Right lung (tissue), 5 donors: ENCODE results near the gene TMTC3. TPM values are rescaled to one million over a fixed set of nuclear protein-coding genes. Genes with fewer than 3 reads are reported as not detected.
A peak's percentile ranks its signal among the peaks of the same experiment; 100 is the strongest.

Experiments used
- DNase-seq, 2 donors: peaks; one replicate each; pipeline ENCODE4 v3.0.0-alpha.2; 2013
- polyA plus RNA-seq, 5 donors: library from polyadenylated mRNA; unstranded; fragments of 120-200 nt; gene quantifications; one replicate each; pipeline versions ENCODE4 v1.2.1 to v1.2.3, GENCODE V29; 2013; ENCODE audit warnings: inconsistent platforms in 1 of 5, low replicate concordance in 1 of 5; ENCODE audit not compliant: insufficient read length in 5 of 5, insufficient read depth in 1 of 5

TMTC3 gene
- polyA plus RNA-seq, 5 donors, result 17.5 to 31.4 (median 23.5) TPM

DNA sequence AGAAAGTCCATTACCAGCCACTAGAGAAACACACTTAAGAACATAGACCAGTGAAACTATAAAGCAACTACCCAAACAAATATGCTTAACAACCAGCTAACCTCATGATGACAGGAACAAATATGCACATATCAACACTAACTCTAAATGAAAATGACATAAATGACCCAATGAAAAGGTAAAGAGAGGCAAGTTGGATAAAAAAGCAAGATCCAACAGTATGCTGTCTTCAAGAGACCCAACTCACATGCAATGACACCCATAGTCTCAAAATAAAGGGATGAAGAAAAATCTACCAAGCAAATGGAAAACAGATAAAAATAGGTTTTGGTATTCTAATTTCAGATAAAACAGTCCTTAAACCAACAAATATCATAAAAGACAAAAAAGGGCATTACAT is 77.8 kb downstream of the TMTC3 start:
- no peak for DNase-seq

DNA sequence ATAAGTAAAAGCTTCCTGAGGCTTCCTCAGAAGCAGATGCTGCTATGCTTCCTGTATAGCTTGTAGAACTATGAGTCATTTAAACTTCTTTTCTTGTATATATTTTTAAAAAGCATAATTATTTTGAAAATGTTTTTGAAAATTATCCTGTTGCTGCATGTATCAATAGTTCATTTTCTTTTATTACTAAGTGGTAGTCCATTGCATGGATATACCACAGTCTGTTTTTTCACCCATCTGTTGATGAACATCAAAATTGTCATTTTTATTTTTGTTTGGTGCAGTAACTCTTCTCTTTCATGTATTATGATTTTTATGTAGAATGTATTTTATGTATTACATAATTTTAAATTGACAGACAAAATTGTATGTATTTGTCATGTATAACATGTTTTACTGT is 81.4 kb downstream of the TMTC3 start:
- no peak for DNase-seq

DNA sequence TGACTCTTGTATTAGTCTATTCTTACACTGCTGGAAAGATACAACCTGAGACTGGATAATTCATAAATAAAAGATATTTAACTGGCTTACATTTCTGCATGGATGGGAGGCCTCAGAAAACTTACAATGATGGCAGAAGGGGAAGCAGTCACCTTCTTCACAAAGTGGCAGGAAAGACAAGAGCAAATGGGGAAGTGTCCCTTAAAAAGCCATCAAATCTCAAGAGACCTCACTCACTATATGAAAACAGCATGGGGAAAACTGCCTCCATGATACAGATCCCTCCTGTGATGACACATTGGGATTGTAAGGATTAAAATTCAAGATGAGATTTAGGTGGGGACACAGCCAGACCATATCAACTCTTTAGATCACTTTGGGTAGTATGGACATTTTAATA is 83.7 kb downstream of the TMTC3 start:
- no peak for DNase-seq

DNA sequence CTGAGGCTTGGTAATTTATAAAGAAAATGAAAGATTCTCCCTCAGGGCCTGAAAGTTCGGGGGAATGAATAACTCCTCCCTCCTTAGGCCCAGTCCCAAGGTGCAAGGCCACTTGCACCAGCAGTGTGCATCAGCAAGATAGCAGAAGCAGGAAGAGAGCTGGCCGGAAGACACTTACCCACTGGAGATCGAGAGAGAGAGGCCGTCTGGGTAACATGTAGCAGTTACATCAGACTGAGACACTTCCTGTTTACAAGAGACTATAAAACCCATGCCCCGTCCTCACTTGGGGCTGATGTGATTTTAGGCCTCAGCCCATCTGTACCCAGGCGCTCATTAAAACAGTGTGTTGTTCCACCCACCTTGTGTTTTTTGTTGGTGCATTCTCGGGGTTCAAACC is 85.2 kb downstream of the TMTC3 start:
- no peak for DNase-seq

DNA sequence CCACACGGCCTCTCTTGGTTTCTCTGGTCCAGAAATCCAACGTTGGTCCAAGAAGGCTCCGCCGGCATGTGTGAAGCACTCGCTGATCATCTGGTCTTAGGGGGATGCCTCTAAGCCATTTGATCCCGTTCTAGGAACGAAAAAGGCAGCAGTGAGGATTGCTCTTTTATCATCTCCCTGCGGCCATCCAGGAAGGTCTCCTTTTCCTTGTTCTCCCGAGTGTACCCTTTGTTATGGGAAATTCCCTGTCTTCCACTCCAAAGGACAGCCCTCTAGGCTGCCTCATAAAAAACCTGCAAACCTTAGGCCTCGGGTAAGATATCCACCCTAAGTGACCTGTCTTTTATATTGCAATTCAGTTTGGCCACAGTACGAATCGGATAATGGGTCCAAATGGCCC is 85.8 kb downstream of the TMTC3 start:
- no peak for DNase-seq

GRCh38 chr12:88228720-88229119 is 86.6 kb downstream of the TMTC3 start:
- no peak for DNase-seq

DNA sequence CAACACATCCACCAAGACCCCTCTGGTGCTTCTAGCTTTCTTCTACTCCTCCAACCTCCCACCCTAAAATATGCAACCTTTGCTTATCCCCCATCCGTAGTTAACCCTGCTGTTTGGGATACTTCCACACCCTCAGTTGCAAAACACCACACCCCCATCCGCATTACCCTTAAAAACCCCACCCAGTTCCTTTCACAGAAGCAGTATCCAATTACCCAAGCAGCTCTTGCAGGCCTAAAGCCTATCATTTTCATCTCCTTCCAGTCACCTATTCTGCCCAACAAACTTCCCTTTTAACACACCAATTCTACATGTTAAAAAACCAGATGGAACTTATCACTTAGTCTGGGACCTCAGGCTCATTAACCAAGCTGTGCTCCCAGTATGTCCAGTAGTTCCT is 88.2 kb downstream of the TMTC3 start:
- no peak for DNase-seq

DNA sequence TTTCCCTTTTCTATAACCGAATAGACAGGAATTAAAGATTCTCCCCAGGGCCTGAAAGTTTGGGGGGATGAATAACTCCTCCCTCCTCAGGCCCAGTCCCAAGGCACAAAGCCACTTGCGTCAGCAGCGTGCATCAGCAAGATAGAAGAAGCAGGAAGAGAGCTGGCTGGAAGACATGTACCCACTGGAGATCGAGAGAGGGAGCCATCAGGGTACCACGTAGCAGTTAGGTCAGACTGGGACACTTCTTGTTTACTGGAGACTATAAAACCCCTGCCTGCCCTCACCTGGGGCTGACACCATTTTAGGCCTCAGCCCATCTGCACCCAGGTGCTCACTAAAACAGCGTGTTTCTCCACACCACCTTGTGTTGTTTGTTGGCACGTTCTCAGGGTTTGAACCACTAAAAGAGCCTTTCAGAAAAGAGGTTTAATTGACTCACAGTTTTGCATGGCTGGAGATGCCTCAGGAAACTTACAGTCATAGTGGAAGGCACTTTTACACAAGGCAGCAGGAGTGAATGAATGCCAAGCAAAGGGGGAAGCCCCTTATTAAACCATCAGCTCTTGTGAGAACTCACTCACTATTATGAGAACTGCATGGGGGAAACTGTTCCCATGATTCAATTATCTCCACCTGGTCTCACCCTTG is 93.2 kb downstream of the TMTC3 start:
- no peak for DNase-seq

GRCh38 chr12:88237954-88238353 is 95.8 kb downstream of the TMTC3 start:
- no peak for DNase-seq

DNA sequence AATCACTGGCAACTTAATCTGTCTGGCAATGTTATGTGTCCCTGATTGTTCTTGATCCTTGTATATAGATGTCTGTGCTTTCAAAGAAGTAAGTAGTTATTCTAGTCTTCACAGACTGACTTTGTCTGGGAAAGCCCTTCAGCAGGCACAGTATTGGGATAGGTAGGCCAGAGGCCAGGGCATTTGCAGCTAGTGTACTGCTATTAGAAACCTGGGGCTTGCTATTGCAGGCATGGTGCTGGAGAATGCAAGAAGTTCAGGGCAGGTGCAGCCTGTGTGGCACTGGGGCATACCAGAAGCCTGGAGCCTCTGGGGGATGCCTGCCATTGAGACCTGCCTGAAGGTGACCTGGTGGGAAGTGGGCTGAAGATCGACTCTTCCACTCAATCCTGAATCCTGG is 96.3 kb downstream of the TMTC3 start:
- no peak for DNase-seq

- peak in 1 of 2 donors; percentile 10 for DNase-seq
These were observed 99.9 kb downstream of the TMTC3 start for GRCh38 chr12:88241862-88242570.

DNA sequence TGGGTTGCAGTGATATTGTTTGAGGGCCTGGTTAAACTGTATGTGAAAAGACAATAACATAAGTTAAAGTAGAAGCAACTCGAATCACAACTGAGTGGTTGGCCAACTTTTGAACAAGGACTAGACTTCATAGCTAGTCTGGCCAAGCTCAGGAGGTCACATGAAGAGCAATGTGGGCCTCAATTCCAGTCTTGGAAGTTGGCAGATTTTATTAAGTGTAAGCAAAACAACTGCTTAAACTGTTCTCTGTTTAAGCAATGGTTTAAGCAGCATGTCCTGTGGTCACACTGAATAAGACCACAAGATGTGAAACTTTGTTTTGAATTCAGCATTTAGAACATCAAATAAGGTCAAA is 100.4 kb downstream of the TMTC3 start:
- DNase-seq, result peak; percentile 30 to 32

DNA sequence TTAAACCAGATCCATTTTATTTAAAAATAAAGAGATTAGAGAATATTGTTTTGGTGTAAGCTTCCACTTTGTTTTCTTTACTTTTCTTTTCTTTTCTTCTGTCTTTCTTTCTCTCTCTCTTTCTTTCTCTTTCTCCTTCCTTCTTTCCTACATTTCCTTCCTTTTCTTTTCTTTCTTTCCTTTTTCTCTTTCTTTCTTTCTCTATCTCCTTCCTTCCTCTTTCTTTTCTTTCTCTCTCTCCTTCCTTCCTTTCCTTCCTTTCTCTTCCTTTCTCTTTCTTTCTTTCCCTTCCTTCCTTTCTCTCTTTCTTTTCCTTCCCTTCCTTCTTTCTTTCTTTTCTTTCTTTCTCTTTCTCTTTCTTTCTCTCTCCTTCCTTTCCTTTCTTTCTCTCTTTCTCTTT is 100.8 kb downstream of the TMTC3 start:
- no peak for DNase-seq

GRCh38 chr12:88243982-88244381 is 101.9 kb downstream of the TMTC3 start:
- DNase-seq, result no peak

DNA sequence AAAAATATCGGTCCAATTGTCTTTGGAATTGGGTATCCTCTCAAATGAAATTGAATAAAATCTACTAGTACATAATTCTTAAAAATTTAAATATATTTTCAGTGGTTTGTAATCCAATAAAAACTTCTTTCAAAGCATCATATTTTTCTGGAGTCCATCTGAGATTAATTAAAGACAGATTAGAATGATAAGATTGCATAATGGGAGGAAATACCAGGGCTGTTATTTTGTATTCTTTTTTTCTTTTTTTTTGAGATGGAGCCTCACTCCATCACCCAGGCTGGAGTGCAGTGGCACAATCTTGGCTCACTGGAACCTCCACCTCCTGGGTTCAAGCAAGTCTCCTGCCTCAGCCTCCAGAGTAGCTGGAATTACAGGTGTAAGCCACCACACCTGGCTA is 103.8 kb downstream of the TMTC3 start:
- no peak for DNase-seq

- no peak for DNase-seq
These were observed 105.1 kb downstream of the TMTC3 start for GRCh38 chr12:88247241-88247643.

GRCh38 chr12:88248606-88249005 is 106.5 kb downstream of the TMTC3 start:
- DNase-seq, result no peak

Other genes with a start within 250 kb of the TMTC3 start
- gene C12orf50, start 112.9 kb upstream of the TMTC3 start, polyA plus RNA-seq, result under 1 TPM; 0.38 to 0.61 (median 0.46) TPM
- gene CEP290, start 219 bp upstream of the TMTC3 start, polyA plus RNA-seq, result 10 to 100 TPM; 18.3 to 38.3 (median 34.1) TPM